IMR-90 (cell line): Measurements from ENCODE around the gene EFCAB8. TPM values are rescaled to one million over a fixed set of nuclear protein-coding genes. Genes with fewer than 3 reads are reported as not detected.

Experiments used
- ATAC-seq: fragments of 200-7000 bp; cut with Tn5 transposase; 2 replicates; pipeline ENCODE4 v1.9.1; 2020; ENCODE audit warnings: low read depth, mild to moderate bottlenecking, moderate library complexity
- BruUV-seq: library from RNA; stranded (reverse); fragments of 400-500 nt; replicated peaks from 2 replicates; lab custom pipeline; 2021; lab: Mats Ljungman, UMichigan
- CTCF ChIA-PET: fragments of 300-600 bp; formaldehyde crosslinking; extraction: SDS; loops from one replicate; lab custom pipeline; 2021; ENCODE audit warnings: antibody characterized with exemption; lab: Yijun Ruan, JAX
- POLR2A ChIA-PET: fragments of 300-600 bp; sonication (Branson Sonifier 250); formaldehyde crosslinking; loops from one replicate; lab custom pipeline; 2022; ENCODE audit warnings: antibody characterized with exemption; ENCODE audit not compliant: unreplicated experiment; lab: Charles Lee
- DNase-seq: peaks from one replicate; pipeline ENCODE4 v3.0.0; 2013
- H2AFZ ChIP-seq: replicated peaks from 2 replicates; pipeline ENCODE3; 2013; ENCODE audit warnings: low read length, mild to moderate bottlenecking; ENCODE audit not compliant: poor library complexity
- H2AK5ac ChIP-seq: 2 replicates; pipeline ENCODE4 v1.6.1; 2013; ENCODE audit warnings: low read depth, low read length, inconsistent platforms
- H2AK9ac ChIP-seq: replicated peaks from 2 replicates; pipeline ENCODE3; 2013; ENCODE audit warnings: mild to moderate bottlenecking, low read depth, low read length, moderate library complexity; ENCODE audit not compliant: poor library complexity
- H2BK120ac ChIP-seq: 2 replicates; pipeline ENCODE4 v1.6.1; 2013; ENCODE audit warnings: low read depth, low read length, inconsistent platforms
- H2BK15ac ChIP-seq: 3 replicates; pipeline ENCODE4 v1.6.1; 2013; ENCODE audit warnings: low read depth, low read length, inconsistent platforms
- H2BK20ac ChIP-seq: 2 replicates; pipeline ENCODE4 v1.6.1; 2013; ENCODE audit warnings: low read depth, mild to moderate bottlenecking, inconsistent platforms, low read length, moderate library complexity
- H2BK5ac ChIP-seq: 2 replicates; pipeline ENCODE4 v1.6.1; 2013; ENCODE audit warnings: mild to moderate bottlenecking, low read depth, low read length, inconsistent platforms; ENCODE audit not compliant: poor library complexity, severe bottlenecking
- H3K14ac ChIP-seq: replicated peaks from 2 replicates; pipeline ENCODE4 v1.6.1; 2013; ENCODE audit warnings: low read depth, low read length, inconsistent platforms
- H3K18ac ChIP-seq: 2 replicates; pipeline ENCODE4 v1.6.1; 2013; ENCODE audit warnings: low read depth, low read length, control low read depth
- H3K23ac ChIP-seq: 2 replicates; pipeline ENCODE4 v1.6.1; 2013; ENCODE audit warnings: low read depth, low read length, inconsistent platforms
- H3K27ac ChIP-seq: 2 replicates; pipeline ENCODE4 v1.5.1; 2013; ENCODE audit warnings: mild to moderate bottlenecking, control low read depth, low read length; ENCODE audit not compliant: insufficient read depth
- H3K27me3 ChIP-seq: 2 replicates; pipeline ENCODE4 v1.6.1; 2013; ENCODE audit warnings: low read length; ENCODE audit not compliant: control insufficient read depth, insufficient read depth
- H3K36me3 ChIP-seq: 2 replicates; pipeline ENCODE4 v1.6.1; 2013; ENCODE audit warnings: low read length, mixed read lengths; ENCODE audit not compliant: control insufficient read depth, insufficient read depth
- H3K4ac ChIP-seq: 2 replicates; pipeline ENCODE4 v1.6.1; 2013; ENCODE audit warnings: low read depth, low read length, inconsistent platforms
- H3K4me1 ChIP-seq: 2 replicates; pipeline ENCODE4 v1.6.1; 2013; ENCODE audit warnings: low read length, mixed read lengths; ENCODE audit not compliant: control insufficient read depth, insufficient read depth
- H3K4me2 ChIP-seq: 2 replicates; pipeline ENCODE4 v1.6.1; 2013; ENCODE audit warnings: low read depth, mild to moderate bottlenecking, control low read depth, low read length, moderate library complexity
- H3K4me3 ChIP-seq: 2 replicates; pipeline ENCODE4 v1.5.1; 2013; ENCODE audit warnings: low read depth, mild to moderate bottlenecking, control low read depth, low read length, moderate library complexity; ENCODE audit not compliant: insufficient read depth
- H3K56ac ChIP-seq: 2 replicates; pipeline ENCODE4 v1.6.1; 2013; ENCODE audit warnings: low read length, inconsistent platforms; ENCODE audit not compliant: insufficient read depth; ENCODE audit errors: extremely low read depth
- H3K79me1 ChIP-seq, 2 experiments: 2 replicates each; pipeline ENCODE4 v1.6.1; 2013; ENCODE audit warnings: low read length in 2 of 2, inconsistent platforms in 1 of 2, low read depth in 1 of 2
- H3K9ac ChIP-seq: 2 replicates; pipeline ENCODE4 v1.6.1; 2013; ENCODE audit warnings: low read depth, low read length, control low read depth
- H3K9me1 ChIP-seq: 2 replicates; pipeline ENCODE4 v1.6.1; 2013; ENCODE audit warnings: low read length, inconsistent platforms; ENCODE audit not compliant: insufficient read depth
- H3K9me3 ChIP-seq: 2 replicates; pipeline ENCODE4 v1.6.1; 2013; ENCODE audit warnings: low read length; ENCODE audit not compliant: control insufficient read depth, insufficient read depth
- H4K20me1 ChIP-seq: 2 replicates; pipeline ENCODE4 v1.6.1; 2013; ENCODE audit warnings: low read length, inconsistent platforms; ENCODE audit not compliant: insufficient read depth
- H4K5ac ChIP-seq: 2 replicates; pipeline ENCODE4 v1.6.1; 2013; ENCODE audit warnings: mild to moderate bottlenecking, low read depth, low read length, control low read depth
- H4K8ac ChIP-seq, 2 experiments: 2 replicates each; pipeline ENCODE4 v1.6.1; 2013; ENCODE audit warnings: low read depth in 2 of 2, low read length in 2 of 2, control low read depth in 1 of 2, inconsistent platforms in 1 of 2
- H4K91ac ChIP-seq: 2 replicates; pipeline ENCODE4 v1.6.1; 2013; ENCODE audit warnings: low read depth, low read length, inconsistent platforms; ENCODE audit not compliant: insufficient read depth
- BHLHE40 ChIP-seq: fragments of 150-350 bp; IDR thresholded peaks from 2 replicates; pipeline ENCODE4 v1.6.1; 2016; ENCODE audit warnings: mild to moderate bottlenecking, low read depth, low read length
- CHD1 ChIP-seq: IDR thresholded peaks from 2 replicates; pipeline ENCODE4 v1.6.1; 2012; ENCODE audit warnings: low read depth, low read length, improper control_type of control experiment
- FOS ChIP-seq: fragments of 150-350 bp; IDR thresholded peaks from 2 replicates; pipeline ENCODE4 v1.6.1; 2016; ENCODE audit warnings: low read depth, low read length
- MAZ ChIP-seq: IDR thresholded peaks from 2 replicates; pipeline ENCODE4 v1.6.1; 2012; ENCODE audit warnings: low read depth, mild to moderate bottlenecking, low read length, improper control_type of control experiment, moderate library complexity, borderline replicate concordance
- MXI1 ChIP-seq: IDR thresholded peaks from 2 replicates; pipeline ENCODE4 v1.6.1; 2012; ENCODE audit warnings: low read depth, mild to moderate bottlenecking, low read length, moderate library complexity, borderline replicate concordance
- NFE2L2 ChIP-seq: fragments of 150-350 bp; IDR thresholded peaks from 2 replicates; pipeline ENCODE4 v1.6.1; 2016; ENCODE audit warnings: low read depth, mild to moderate bottlenecking, low read length
- POLR2A ChIP-seq: IDR thresholded peaks from 2 replicates; pipeline ENCODE4 v1.6.1; 2012; ENCODE audit warnings: mild to moderate bottlenecking, low read depth, low read length
- RAD21 ChIP-seq: IDR thresholded peaks from 2 replicates; pipeline ENCODE4 v1.6.1; 2012; ENCODE audit warnings: low read length, improper control_type of control experiment
- WGBS, 2 experiments: methylation state at CpG; one replicate each; pipeline versions ENCODE4 v1.1.5 to v1.1.7; 2013; ENCODE audit warnings: missing lambda C conversion rate in 2 of 2; ENCODE audit not compliant: insufficient read length in 1 of 2; ENCODE audit errors: extremely low coverage in 2 of 2; 5-methylcytosine and 5-hydroxymethylcytosine counted together
- dilution Hi-C: fragments of 300-500 bp; cut with HindIII; formaldehyde crosslinking; loops from one replicate; pipeline ENCODE4 v1.14.3; 2018; ENCODE audit warnings: low sequenced_read_pairs; ENCODE audit not compliant: unreplicated experiment
- in situ Hi-C: fragments of 300-500 bp; cut with MboI; formaldehyde crosslinking; loops from 3 replicates; pipeline ENCODE4 v1.14.3; 2019; ENCODE audit warnings: low sequenced_read_pairs, inconsistent platforms, mixed read lengths
- intact Hi-C: fragments of 100-400 bp; cut with micrococcal nuclease; formaldehyde crosslinking; loops from 2 replicates; pipeline ENCODE4 v1.10.0; 2022
- polyA plus RNA-seq, 3 experiments: library from polyadenylated mRNA; depleted of rRNA; stranded (reverse); fragments of >200 nt; gene quantifications; 2 replicates each; pipeline ENCODE4 v1.2.3, GENCODE V29; 2012; ENCODE audit warnings: low replicate concordance in 1 of 3
- total RNA-seq: library from RNA; depleted of rRNA; stranded (reverse); fragments of >200 nt; gene quantifications from 2 replicates; pipeline ENCODE4 v1.2.3, GENCODE V29; 2012

EFCAB8 gene
- total and polyA plus RNA-seq, 2 of the 4 experiments (the other 2 are of a cell fraction), result not detected

DNA sequence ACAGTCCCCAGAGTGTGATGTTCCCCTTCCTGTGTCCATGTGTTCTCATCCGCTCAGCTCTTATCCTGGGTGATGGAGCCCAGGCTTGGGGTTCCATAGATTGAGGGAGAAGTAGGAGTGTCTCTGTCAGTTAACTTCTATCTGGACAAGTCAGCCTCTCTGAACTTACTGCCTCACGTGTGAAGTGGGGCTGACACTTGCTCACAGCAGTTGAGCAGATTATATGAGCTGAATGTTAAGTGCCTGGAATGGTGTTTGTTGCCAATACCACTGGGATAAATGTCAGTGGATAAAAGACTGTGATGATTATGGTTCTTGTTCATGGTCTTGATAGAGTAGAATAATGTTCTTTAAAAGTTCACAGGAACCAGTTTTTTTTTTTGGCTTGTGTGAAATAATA lies 17.1 kb upstream of the EFCAB8 start:
- no peaks in the 10 kb centered on the region for H3K9me3 ChIP-seq
- H3K9me1 ChIP-seq, result peaks cover 11% of the 10 kb centered on the region; the same call in 1 of the 2 replicates
- DNase-seq, result no peak
- H4K5ac ChIP-seq, result no peak overlapping the region
- H2BK120ac ChIP-seq, result no peak overlapping the region
- H3K4ac ChIP-seq, result no peak overlapping the region
- intact Hi-C loops, result no loop called here
- no peak overlapping the region for H3K27ac ChIP-seq
- no peak overlapping the region for H3K4me3 ChIP-seq
- H3K4me1 ChIP-seq, result peaks cover 3% of the 10 kb centered on the region; the same call in 1 of the 2 replicates
- H3K56ac ChIP-seq, result no peak overlapping the region
- no peak overlapping the region for H3K9ac ChIP-seq
- no peak overlapping the region for H2AK5ac ChIP-seq
- H3K79me1 ChIP-seq, result peaks cover 46 to 89% of the 10 kb centered on the region in 2 experiments
- no peak overlapping the region for H2BK15ac ChIP-seq
- ChIA-PET CTCF (no interaction called here), POLR2A (no interaction called here)
- no peak overlapping the region for H2BK20ac ChIP-seq
- no peak overlapping the region for H4K8ac ChIP-seq
- BruUV-seq, result no TSS peak
- peaks cover 46% of the 10 kb centered on the region for H3K36me3 ChIP-seq
- in situ Hi-C loops, result no loop called here
- 100% methylated on average over 1 of the region's 2 CpGs; no CpG with 5 or more reads in 1 of the 2 experiments for WGBS, 2 experiments
- H3K27me3 ChIP-seq, result no peaks in the 10 kb centered on the region
- H4K91ac ChIP-seq, result no peak overlapping the region
- H2AK9ac ChIP-seq, result no peak overlapping the region
- TF ChIP-seq RAD21, result no peak
- no peak for TF ChIP-seq FOS
- TF ChIP-seq POLR2A, result no peak
- TF ChIP-seq MXI1, result no peak
- no peak for TF ChIP-seq NFE2L2
- TF ChIP-seq MAZ, result no peak
- no peak for TF ChIP-seq CHD1
- TF ChIP-seq BHLHE40, result no peak
- ATAC-seq, result no peak
- peaks cover 68% of the 10 kb centered on the region for H4K20me1 ChIP-seq
- H3K4me2 ChIP-seq, result no peak overlapping the region
- dilution Hi-C loops, result no loop called here
- H2BK5ac ChIP-seq, result no peak overlapping the region
- H2AFZ ChIP-seq, result no peak overlapping the region
- no peak overlapping the region for H3K18ac ChIP-seq
- no peak overlapping the region for H3K23ac ChIP-seq
- no peak overlapping the region for H3K14ac ChIP-seq
